Astrocyte of the cerebellum (primary cell): ENCODE data around the gene SRM.
"Not testable (repeated sequence)": the region's sequence is repeated elsewhere in the genome, so short reads cannot be mapped to it uniquely, and the experiment has no call there.

Experiments
- DNase-seq: peaks from one replicate; pipeline ENCODE4 v3.0.0-alpha.2; 2011; ENCODE audit warnings: low read depth
- H3K4me3 ChIP-seq: 2 replicates; pipeline ENCODE4 v1.5.1; 2011; ENCODE audit warnings: mild to moderate bottlenecking, low read depth, low read length, moderate library complexity
- in situ Hi-C: cut with HindIII; loops from 2 replicates; pipeline ENCODE4 v1.10.0; 2017; ENCODE audit warnings: low sequenced_read_pairs
- TF ChIP-seq, protein P1 (sequence below): IDR thresholded peaks from 2 replicates; pipeline ENCODE4 v1.5.1; 2012; ENCODE audit warnings: low read length, low read depth, moderate library complexity, mild to moderate bottlenecking; ENCODE audit errors: missing control alignments

SRM gene

DNA sequence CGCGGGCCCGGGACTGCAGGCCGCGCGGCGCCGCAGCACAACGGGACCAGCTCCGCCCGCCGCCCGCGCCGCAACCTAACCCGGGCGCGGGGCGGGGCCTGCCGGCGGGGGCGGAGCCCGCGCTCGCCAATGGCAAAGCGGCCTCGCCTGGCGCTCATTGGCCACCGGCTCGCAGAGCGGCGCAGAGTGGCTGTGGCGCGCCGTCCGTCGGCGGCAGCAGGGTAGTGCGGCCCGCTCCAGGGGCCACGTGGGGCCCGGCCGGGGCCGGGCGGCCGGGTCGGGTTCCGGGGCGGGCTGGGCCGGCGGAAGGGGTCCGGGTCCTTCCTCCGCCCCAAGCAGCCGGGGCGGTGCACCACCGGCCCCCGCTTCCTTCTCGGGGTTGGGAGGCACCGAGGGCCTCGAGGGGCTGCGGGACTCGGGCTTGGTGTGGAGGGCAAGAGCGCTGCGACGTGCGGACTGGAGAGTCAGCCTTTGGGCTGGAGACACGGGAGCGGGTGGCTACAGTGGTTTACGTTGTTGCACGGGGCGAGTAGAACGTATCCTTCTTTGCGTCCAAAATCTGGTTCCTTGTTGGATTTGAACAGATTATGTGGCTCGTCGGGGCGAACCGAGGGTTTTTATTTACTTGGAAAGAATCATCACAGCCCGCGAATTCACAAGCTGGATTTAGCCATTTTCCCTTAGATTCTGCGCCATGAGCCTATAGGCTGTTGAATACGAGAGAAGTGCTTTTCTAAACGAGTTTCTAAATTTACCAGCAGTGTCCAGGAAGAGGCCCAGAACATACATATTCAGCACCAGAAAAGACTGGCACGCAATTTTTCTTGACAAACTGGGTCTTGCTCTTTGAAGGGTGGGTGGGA lies at the start of gene SRM:
SRM (minus strand) TSS at position 51 of the 863 bp plus-strand sequence. CDS start 75 bp downstream, outside the sequence.
- DNase-seq = peak; percentile 65
- in situ Hi-C loops = loop anchor here (5.0 kb wide), 1 partner anchor 157 kb away; no protein-coding TSS in a partner anchor
- TF ChIP-seq, protein P1, sequence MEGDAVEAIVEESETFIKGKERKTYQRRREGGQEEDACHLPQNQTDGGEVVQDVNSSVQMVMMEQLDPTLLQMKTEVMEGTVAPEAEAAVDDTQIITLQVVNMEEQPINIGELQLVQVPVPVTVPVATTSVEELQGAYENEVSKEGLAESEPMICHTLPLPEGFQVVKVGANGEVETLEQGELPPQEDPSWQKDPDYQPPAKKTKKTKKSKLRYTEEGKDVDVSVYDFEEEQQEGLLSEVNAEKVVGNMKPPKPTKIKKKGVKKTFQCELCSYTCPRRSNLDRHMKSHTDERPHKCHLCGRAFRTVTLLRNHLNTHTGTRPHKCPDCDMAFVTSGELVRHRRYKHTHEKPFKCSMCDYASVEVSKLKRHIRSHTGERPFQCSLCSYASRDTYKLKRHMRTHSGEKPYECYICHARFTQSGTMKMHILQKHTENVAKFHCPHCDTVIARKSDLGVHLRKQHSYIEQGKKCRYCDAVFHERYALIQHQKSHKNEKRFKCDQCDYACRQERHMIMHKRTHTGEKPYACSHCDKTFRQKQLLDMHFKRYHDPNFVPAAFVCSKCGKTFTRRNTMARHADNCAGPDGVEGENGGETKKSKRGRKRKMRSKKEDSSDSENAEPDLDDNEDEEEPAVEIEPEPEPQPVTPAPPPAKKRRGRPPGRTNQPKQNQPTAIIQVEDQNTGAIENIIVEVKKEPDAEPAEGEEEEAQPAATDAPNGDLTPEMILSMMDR = no peak
- H3K4me3 ChIP-seq = peak within 1 kb of the TSS; percentile 84

- TF ChIP-seq, protein P1 = no peak
- DNase-seq = no peak
- no peak overlapping the region for H3K4me3 ChIP-seq
- in situ Hi-C loops = no loop called here
Measured at GRCh38 chr1:11109047-11109760, 49.4 kb upstream of the SRM start.

DNA sequence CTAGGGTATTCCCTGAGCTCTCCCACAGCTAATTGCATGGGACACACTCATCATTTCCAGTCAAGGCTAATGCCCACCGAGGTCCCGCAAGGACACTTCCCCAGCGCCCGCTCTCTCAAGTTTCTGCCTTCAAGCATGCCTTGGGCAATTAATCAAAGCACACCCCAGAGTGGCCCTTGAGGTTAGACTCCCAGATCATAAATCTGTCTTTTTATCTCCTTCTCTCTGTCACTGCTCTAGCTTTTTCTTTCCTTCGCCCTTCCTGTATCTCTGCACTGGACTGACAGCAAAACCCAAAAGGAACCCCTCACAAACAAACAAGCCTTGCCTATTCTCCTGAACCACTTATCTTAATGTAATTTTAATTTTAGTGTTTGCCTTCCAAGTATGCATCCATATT lies 47.8 kb upstream of the SRM start:
- TF ChIP-seq, protein P1 = no peak
- DNase-seq = no peak
- no peak overlapping the region for H3K4me3 ChIP-seq
- in situ Hi-C loops = no loop called here

DNA sequence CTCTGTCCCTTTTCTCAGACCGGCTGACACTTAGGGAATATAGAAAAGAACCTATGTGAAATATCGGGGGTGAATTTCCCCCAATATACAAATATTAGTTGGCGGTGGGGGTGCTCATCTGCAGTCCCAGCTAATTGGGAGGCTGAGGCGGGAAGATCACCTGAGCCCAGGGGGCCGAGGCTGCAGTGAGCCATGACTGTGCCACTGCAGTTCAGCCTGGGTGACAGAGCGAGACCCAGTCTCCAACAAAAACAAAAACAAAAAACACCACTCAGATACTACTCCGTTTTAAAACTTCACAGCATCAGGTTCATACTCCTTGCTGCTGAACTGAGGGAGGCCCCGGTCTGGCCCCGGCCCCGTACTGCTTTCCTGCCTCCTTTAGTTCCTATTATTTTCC lies 45.8 kb upstream of the SRM start:
- DNase-seq = no peak
- in situ Hi-C loops = no loop called here
- TF ChIP-seq, protein P1 = no peak

GRCh38 chr1:11101347-11101746 lies 41.5 kb upstream of the SRM start:
- DNase-seq = no peak
- TF ChIP-seq, protein P1 = no peak
- no peak overlapping the region for H3K4me3 ChIP-seq
- in situ Hi-C loops = no loop called here

More for the DNA sequence above, 45.8 kb upstream of the SRM start:
- no peak overlapping the region for H3K4me3 ChIP-seq

GRCh38 chr1:11100806-11101205 lies 41.0 kb upstream of the SRM start:
- H3K4me3 ChIP-seq, in situ Hi-C loops, DNase-seq: not testable (repeated sequence)

DNA sequence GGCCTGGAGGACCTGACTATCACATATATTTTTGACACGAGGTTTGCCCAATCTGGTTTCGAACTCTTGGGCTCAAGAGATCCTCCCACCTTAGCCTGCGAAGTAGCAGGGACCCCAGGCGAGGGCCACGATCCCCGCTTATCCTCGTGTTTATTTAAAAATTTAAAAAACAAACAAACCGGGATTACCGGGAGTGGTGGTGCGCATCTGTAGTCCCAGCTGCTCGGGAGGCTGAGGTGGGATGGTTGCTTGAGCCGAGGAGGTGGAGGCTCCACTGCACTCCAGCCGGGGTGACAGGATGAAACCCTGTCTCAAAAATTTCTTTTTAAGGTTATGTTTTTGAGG lies 40.3 kb upstream of the SRM start:
- in situ Hi-C loops = no loop called here
- TF ChIP-seq, protein P1 = no peak
- peak overlapping the region; percentile 97 for H3K4me3 ChIP-seq
- no peak for DNase-seq
